Renal cortex interstitium (tissue), 11 donors: ENCODE data around the gene CTU2. TPM values are rescaled to one million over a fixed set of nuclear protein-coding genes. Genes with fewer than 3 reads are reported as not detected.

ENCODE experiments used
- DNase-seq, 11 donors: peaks; one replicate each; pipeline ENCODE4 v3.0.0-alpha.2; 2013; ENCODE audit warnings: low read depth in 9 of 11, low spot score in 4 of 11; ENCODE audit errors: extremely low read depth in 1 of 11
- polyA plus RNA-seq, 3 donors: library from polyadenylated mRNA; unstranded; fragments of 120-200 nt; gene quantifications; one replicate each; pipeline ENCODE4 v1.2.1, GENCODE V29; 2013; ENCODE audit not compliant: insufficient read length in 3 of 3

CTU2 gene
- polyA plus RNA-seq, 3 donors, result 10.1 to 17.8 (median 13.3) TPM

DNA sequence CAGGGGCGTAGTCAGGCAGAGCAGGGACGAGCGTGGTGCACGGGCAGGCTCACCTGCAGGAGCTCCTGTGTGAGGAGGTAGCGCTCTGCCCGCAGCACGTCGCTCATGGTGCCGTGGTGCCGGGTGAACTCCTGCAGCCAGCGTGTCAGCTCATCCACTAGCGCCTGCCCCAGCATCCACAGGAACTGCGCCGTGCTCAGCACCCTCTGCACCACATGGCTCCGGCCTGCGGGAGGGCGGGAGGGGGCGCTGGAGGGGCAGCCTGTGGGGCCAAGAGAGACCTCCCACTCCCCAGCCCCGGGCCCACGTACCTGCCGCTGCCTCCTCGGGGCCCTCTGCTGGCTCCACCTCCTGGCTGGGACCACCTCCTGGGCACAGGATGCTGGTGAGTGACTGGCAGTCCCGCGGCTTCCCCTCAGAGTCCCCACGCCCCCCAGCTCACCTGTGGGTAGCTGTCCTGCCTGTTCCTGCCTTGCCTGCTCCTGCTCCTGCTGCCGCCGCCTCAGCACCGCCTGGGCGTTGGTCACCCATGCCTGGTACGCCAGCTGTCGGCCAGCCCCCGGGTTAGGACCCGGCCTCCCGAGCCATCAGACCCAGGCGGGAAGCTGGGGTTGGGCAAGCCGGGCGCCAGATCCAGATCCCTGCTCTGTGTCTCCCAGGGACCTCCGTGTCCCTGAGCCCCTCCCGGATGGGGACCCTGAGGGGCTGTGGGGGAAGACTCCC is 16.6 kb downstream of the CTU2 start:
- no peak for DNase-seq

DNA sequence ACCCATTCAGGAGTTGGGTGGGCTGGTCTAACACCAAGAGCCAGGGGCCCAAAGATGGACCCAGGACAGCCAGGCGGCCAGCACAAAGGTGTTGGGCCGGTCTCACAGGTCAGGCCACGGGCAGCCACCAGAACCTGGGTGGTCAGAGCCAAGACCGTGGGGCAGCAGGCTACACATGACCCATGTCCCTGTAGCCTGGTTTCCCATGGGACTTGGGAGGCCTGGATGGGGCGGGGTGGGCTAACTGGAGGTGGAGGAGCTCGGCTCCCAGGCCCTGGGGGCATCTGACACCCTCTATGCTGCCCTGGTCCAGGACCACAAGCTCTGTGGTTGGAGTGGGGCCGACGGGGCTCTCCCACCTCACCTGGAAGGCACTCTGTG is 17.2 kb downstream of the CTU2 start:
- DNase-seq, result no peak

DNA sequence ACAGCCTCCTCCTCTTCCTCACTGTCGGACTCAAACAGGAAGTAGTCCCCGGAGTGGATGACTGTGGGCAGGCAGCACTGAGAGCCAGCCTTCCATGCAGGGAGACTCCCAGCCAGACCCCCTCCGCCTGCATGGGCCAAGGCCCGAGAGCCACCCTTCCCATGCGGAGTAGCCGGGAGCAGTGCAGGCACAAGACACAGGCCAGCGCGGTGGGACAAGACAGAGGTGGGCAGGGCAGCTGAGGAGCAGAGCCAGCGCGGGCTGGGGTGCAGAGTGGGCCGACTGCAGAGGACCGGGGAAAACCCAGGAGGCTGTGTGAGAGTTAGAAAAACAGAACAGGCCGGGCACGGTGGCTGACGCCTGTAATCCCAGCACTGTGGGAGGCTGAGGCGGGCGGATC is 17.6 kb downstream of the CTU2 start:
- DNase-seq, result no peak

DNA sequence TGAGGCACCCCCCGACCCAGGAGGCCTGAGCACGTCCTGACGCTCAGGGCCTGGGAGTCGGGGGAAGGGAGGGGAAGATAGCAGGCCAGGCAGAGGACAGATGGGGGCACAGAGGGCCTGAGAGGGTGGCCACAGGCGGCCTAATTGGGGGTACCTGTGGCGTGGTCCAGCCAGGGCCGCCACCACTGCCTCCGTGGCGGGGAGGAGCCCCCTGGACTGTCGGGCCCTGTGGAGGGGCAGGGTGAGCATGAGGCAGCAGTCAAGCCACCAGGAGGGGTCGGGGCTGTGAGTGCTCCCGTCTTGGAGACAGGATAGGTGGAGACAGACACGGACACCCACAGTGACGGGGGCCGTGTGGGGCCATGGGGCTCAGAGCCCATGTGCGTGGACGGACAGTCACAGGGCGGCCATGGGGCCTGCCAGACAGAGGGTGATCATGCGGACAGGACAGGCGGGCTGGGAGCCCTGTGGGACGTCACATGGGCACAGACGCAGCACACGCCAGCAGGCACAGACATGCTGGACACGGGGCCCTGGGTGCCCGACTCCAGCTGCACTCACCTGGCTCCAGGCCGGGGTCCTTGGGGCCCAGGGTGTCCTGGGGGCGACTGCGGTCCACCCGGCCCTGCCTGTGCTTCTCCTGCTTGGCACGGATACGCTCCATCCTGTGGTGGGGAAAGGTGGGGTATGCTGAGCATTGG is 18.7 kb downstream of the CTU2 start:
- no peak for DNase-seq

DNA sequence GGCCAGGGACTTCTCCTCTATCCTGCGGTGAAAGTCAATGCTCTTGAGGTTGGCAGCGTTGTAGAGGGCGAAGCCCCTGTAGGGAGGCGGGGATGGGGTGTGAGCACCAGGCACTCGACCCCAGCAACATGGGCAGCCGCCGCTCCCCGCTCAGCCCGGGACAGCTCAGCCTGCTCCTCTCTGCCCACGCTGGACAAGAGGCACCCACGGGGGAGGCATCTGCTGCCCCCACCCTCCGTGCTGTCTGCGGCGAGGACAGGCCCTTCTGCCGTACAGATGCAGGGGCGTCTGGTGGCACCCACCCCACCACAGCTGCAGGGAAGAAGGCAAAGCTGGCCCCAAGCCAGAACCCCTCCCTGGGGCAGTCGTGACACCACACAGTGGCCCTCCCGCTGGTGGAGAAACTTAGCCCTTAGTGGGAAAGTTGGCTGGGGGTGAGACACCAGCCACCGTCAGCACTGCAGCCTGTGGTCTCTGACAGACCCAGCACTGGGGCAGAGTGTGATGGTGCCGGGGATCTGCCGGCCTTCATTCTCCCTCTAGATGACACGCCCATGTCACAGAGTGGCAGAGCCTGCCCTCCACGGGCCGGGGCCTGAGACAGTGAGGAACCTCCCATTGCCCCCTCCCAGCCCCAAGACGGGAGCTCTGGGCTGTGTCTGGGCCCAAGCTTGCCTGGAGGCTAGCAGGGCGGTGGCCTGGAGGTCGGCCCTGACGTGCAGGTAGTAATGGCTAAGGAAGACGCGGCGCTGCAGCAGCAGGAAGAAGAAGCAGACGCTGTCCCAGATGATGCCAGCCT is 19.5 kb downstream of the CTU2 start:
- DNase-seq, result no peak

DNA sequence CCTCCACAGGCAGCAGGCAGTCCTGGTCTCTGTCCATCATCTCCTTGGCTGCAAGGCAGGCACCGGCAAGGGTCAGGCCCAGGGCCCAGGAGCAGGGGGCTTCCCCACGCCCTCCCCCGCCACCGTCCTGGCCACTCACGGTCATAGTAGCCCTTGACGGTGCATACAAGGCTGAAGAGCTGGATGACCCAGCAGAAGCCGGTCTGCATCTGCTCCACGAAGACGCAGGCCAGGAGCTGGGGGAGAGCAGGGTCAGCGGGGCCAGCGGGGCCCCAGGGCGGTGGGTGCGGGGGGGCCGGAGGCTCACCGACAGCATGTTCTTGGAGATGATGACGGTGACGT is 20.1 kb downstream of the CTU2 start:
- DNase-seq, result no peak

DNA sequence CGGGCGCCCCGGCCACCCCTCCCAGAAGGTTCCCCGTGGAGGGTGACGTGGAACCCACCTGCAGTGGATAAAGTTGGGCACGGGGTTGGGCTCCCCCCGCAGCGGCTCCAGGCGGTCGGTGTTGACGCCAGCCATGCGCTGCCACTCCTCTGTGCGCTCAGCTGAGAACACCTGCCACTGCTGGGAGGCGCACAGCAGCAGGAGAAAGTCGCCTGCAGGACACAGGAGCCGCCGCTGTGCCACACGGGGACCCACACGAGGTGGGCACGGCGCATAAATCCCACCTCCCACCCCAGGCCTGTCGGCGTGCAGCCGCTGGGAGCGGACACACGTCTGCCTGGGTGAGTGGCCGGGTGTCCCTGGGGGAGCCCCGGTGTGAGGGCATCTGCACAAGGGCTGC is 20.7 kb downstream of the CTU2 start:
- no peak for DNase-seq

DNA sequence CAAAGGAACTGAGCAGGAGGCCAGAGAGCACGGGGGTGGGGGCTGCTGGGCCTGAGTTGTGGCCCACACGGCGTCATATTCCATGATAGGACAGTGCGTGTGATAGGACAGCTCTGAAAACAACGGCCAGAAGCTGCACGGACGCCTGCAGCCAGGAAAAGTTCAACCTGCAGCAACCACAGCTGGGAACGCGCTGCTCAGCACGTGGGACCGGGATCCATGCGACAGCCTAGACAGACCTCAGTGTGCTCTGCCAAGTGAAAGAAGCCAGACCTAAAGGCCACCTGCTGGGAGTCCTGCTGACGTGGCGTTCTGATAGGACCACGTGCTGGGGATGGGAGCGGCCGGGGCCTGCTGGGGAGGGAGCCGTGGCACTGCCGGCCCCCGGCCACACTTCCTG is 21.6 kb downstream of the CTU2 start:
- no peak for DNase-seq

DNA sequence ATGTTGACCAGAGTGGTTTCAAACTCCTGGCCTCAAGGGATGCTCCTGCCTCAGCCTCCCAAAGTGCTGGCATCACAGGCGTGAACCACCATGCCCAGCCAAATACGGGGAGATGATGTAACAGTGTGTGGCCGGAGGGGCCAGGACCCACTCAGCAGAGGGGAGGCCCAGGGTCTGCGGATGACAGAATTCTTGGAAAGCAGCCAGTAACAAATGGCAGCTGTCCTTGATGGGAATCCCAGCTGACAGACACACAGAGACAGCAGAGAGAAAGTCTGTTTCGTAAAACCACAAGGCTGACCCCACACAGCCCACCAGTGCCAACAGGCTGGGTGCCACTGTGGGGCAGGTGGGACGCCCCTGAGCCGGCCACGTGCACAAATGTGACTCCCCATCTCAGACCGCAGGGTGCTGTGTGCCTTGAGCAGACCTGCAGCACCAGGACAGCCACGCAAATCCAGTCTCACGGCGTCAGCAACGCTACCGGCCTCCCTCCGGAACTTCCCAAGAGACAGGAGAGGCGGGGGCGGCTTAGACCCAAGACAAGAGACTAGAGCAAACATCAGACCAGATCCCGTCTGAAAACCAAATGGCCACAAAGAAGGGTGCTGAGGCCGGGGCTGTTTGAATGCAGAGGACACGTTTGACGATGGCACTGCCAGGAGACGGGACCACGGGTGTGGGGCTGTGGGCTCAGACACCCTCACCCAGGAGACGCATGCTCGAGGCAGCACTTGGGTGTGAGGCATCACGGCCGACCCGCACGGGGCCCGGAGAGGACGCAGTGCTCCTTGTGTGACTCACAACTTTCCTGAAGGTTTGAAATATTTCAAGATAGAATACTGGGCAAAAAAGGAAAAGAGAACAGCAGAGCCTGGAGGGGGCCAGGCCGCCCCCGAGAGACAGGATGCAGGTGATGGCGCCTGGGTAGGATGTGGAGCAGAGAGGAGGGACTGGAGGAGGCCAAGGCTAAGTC is 24.6 kb downstream of the CTU2 start:
- no peak for DNase-seq

DNA sequence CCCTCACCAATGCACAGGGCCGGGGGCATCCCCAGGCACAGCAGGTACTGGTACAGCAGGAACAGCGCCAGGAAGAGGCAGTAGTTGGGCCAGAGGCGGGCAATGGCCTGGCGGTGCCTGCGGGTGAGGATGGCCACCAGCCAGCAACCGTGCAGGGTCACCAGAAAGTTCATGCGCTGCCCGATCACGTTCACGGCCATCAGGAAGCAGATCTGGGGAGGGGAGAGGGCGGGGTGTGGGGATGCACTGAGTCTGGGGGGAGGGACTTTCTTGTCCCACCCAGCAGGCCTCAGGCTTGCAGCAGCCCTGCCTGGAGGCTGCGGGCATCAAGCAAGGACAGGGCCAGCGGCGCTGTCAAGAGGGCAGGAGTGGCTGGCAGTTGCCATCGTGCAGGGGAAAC is 25.4 kb downstream of the CTU2 start:
- DNase-seq, result no peak

DNA sequence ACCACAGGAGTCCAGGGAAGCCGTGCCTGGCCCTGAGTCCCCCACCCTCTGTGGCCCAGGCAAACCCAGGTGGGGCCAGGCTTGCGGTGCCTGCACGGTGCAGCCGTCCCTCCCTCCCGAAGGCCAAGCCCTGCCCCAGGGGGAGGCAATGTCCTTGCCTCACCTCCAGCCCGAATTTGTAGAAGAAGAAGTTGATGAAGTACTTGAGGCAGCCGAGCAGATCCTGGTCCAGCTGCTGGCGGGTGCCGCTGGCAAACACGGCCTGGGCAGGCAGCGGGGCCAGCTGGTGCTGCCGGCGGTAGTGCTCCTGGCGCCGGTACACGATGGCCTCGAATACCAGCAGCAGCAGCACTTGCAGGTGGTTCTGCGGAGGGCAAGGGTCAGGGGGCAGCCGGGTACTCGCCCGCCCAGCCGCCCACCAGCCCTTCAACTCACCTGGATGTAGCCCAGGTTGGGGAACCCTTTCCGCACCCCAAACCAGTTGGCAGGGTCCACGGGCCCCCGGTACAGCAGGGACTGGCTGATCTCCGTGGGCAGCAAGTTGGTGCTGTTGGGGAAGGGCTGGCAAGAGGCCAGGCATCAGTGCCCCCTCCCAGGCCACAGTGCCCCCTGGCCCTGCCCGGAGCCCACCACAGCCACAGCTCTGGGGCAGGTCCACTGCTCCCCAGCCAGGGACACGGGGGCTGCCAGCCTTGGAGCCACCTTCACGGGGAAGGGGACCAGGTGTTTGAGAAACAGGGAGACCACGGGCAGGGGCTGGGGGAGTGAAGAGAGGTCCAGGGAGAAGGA is 26.1 kb downstream of the CTU2 start:
- no peak for DNase-seq

DNA sequence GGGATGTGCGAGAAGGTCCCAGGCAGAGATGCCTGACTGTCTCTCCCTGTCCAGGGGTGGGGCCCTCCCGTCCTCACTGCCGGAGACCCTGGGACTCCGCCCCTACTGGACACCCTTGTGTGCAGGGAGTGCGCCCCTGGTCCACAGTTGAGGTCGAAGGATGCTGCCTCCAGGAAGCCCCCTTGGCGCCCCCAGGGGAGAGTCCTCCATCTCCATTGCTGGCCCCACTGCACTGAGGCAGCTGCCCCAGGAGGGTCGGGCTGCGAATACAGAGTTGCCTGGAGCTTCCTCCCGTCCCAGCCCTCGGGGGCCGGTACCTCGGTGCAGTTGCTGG is 26.6 kb downstream of the CTU2 start:
- no peak for DNase-seq

DNA sequence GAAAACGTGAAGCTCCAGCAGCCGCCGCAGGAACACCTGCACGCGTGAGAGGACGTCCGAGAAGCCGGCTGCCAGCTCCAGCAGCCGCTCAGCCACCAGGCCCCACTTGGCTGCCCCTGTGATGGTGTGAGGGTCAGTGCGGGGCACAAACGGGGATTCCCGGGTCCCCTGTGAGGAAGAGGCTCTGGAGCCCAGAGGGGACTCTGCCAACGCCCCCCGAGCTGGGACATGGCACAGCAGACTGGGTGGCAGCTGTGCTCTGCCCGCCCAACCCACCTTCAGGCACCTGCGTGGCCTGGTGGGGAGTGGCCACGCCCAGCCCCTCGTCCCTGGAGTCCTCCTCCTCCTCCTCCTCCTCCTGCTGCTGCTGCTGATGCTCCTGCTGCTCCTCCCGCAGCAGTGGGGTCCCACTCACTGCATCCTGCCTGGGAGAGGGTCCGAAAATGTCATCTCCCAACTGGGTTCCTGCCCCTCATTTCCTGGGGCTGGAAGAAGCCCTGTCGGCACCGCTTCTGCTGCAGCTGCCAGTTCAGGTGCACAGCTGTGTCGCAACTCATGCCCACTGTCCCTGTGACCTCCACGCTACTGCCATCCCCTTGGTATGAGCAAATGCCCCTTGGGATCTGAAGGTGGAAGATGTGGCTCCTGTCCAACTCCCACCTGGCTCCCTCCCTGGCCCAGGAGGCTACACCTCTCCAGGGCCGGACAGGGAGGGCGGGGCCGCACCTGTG is 27.5 kb downstream of the CTU2 start:
- no peak for DNase-seq

DNA sequence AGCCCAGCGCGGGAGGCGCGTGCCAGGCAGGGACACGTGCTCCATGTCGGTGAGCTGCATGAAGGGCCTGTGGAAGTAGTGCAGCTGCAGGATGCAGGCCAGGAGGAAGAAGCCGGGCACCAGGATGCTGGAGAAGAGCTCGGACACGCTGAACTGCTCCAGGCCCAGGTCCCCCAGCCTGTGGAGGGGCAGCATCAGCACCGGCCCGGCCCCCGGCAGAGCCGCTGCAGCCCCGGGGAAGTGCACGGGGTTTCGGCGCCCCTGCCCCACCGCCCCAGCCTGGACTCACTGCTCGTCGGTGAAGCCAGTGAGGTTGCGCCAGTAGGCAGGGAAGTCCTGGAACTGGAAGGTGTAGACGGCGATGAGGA is 28.0 kb downstream of the CTU2 start:
- no peak for DNase-seq

DNA sequence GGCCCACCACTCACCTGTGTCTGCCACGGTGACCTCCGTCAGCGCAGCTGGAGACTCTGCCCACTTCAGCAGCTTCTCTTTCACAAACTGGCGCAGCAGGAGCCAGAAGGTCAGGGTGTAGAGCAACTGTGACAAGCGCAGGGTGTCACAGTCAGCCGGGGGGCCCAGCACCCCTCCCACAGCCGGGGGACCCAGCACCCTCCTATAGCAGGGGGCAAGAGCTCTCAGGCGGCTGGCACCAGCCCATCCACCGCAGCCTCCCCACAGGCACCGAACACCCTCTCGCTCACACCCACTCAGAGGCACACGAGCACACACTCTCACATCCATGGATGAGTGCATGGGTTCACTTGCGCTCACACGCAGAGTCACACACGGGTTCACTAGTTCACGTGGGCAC is 28.8 kb downstream of the CTU2 start:
- no peak for DNase-seq

DNA sequence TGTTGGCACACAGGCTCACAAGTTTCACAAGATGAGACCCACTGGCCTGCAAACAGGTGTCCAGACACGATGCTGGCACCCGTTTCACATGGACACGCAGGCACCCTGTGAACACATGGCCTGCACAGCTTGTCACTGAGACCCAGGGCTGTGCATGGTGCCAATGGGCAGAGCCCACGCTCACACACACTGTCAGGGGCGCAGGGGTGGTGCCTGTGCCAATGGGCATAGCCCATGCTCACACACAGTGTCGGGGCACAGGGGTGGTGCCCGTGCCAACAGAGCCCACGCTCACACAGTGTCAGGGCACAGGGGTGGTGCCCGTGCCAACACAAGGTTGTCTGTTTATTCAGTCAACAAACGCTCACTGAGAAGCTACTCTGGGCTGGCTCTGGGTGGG is 29.3 kb downstream of the CTU2 start:
- DNase-seq, result no peak

DNA sequence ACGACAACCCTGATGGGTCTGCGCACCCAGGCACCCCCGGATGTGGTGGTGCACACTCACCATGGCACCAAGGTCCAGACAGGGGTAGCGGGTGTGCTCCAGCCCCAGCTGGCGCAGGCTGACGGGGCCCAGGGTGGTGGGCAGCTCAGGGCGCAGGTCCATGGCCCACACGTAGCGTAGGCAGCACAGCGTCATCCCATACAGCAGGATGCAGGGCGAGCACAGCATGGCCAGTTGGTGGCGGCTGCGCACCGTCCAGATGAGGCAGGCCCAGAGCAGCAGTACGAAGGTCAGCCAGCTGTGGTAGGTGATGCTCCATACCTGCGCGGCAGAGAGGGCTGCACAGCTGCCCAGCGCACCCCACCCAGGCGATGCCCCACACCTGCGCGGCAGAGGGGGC is 29.8 kb downstream of the CTU2 start:
- DNase-seq, result no peak

DNA sequence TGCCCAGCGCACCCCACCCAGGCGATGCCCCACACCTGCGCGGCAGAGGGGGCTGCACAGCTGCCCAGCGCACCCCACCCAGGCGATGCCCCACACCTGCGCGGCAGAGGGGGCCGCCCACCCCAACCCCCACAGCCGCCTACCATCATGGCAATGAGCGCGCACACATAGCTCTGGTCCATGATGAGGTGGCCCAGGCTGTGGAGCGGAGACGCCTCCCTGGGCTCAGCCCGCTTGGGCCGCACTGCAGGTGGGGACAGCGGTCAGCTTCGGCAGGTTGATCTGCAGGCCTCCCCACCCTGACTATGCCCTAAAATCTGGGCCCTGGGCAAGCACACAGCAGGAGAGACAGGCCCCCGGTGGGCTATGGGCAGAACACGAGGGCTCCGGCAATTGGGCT is 30.2 kb downstream of the CTU2 start:
- DNase-seq, result no peak
